WTC11 (cell line): Measurements from ENCODE around the gene RNF145.

Source experiments
- GABPB1 ChIP-seq: sonication (generic); formaldehyde crosslinking; IDR thresholded peaks from 2 replicates; pipeline ENCODE4 v1.8.1; 2023; ENCODE audit warnings: mild to moderate bottlenecking, missing genetic modification reagents
- SP1 ChIP-seq: sonication (generic); formaldehyde crosslinking; conservative IDR thresholded peaks from 2 replicates; pipeline ENCODE4 v1.8.1; 2022; ENCODE audit warnings: missing genetic modification reagents
- ZNF121 ChIP-seq: sonication (generic); formaldehyde crosslinking; IDR thresholded peaks from 2 replicates; pipeline ENCODE4 v1.8.0; 2023; ENCODE audit warnings: missing genetic modification reagents
- ZNF416 ChIP-seq: fragments of 250-450 bp; sonication (Bioruptor Pico); IDR thresholded peaks from 2 replicates; pipeline ENCODE4 v1.9.0; 2021; ENCODE audit warnings: mild to moderate bottlenecking, inconsistent platforms
- TF ChIP-seq, protein P1 (sequence below): fragments of 200-600 bp; IDR thresholded peaks from 2 replicates; pipeline ENCODE4 v1.8.0; 2022; ENCODE audit warnings: antibody characterized with exemption
- TF ChIP-seq, protein P2 (sequence below): sonication (generic); formaldehyde crosslinking; IDR thresholded peaks from 2 replicates; pipeline ENCODE4 v1.8.1; 2023; ENCODE audit warnings: mild to moderate bottlenecking, missing genetic modification reagents
- TF ChIP-seq, protein P3 (sequence below): sonication (generic); formaldehyde crosslinking; IDR thresholded peaks from 2 replicates; pipeline ENCODE4 v1.8.1; 2022; ENCODE audit warnings: low read depth, missing genetic modification reagents, borderline replicate concordance

DNA sequence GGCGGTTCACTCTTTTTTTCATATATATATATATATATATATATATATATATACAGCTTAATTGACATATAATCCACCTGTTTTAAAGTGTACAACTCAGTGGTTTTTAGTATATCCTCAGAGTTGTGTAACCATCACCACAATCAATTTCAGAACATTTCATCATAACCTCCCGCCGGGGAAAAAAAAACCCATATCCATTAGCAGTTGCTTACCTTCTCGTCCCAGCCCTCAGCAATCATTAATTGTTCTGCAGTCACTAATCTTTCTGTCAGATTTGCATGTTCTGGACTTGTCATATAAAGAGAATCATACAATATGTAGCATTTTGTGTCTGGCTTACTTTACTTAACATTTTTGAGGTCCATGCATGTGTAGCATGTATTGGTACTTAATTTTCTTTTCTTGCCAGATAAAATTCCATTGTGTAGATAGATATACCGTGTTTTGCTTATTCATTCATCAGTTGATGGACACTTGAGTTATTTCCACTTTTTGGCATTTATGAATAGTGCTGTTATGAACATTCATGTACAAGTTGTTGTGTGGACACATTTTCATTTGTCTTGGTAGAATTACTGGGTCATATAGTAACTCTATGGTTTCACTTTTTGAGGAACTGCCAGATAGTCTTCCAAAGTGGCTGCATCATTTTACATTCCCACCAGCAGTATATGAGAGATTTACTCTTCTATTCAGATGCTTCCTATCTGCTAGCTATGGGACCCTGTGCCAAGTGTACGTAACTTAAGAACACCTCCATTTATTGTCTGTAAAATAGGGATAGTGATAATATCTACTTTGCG is 3.5 kb upstream of the RNF145 start:
- TF ChIP-seq, protein P1, sequence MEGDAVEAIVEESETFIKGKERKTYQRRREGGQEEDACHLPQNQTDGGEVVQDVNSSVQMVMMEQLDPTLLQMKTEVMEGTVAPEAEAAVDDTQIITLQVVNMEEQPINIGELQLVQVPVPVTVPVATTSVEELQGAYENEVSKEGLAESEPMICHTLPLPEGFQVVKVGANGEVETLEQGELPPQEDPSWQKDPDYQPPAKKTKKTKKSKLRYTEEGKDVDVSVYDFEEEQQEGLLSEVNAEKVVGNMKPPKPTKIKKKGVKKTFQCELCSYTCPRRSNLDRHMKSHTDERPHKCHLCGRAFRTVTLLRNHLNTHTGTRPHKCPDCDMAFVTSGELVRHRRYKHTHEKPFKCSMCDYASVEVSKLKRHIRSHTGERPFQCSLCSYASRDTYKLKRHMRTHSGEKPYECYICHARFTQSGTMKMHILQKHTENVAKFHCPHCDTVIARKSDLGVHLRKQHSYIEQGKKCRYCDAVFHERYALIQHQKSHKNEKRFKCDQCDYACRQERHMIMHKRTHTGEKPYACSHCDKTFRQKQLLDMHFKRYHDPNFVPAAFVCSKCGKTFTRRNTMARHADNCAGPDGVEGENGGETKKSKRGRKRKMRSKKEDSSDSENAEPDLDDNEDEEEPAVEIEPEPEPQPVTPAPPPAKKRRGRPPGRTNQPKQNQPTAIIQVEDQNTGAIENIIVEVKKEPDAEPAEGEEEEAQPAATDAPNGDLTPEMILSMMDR = no peak
- no peak for TF ChIP-seq ZNF121 (CRISPR knock-in tag)
- TF ChIP-seq ZNF416 (CRISPR knock-in tag) = no peak
- TF ChIP-seq, protein P2, sequence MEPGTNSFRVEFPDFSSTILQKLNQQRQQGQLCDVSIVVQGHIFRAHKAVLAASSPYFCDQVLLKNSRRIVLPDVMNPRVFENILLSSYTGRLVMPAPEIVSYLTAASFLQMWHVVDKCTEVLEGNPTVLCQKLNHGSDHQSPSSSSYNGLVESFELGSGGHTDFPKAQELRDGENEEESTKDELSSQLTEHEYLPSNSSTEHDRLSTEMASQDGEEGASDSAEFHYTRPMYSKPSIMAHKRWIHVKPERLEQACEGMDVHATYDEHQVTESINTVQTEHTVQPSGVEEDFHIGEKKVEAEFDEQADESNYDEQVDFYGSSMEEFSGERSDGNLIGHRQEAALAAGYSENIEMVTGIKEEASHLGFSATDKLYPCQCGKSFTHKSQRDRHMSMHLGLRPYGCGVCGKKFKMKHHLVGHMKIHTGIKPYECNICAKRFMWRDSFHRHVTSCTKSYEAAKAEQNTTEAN = no peak
- no peak for TF ChIP-seq SP1
- TF ChIP-seq GABPB1 = no peak
- TF ChIP-seq, protein P3, sequence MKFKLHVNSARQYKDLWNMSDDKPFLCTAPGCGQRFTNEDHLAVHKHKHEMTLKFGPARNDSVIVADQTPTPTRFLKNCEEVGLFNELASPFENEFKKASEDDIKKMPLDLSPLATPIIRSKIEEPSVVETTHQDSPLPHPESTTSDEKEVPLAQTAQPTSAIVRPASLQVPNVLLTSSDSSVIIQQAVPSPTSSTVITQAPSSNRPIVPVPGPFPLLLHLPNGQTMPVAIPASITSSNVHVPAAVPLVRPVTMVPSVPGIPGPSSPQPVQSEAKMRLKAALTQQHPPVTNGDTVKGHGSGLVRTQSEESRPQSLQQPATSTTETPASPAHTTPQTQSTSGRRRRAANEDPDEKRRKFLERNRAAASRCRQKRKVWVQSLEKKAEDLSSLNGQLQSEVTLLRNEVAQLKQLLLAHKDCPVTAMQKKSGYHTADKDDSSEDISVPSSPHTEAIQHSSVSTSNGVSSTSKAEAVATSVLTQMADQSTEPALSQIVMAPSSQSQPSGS (CRISPR knock-in tag) = no peak
